Ovary (tissue), 3 donors: ENCODE results near the gene DBI.

ENCODE experiments used
- CTCF ChIP-seq, 3 donors: fragments of 450-650 bp in 2 of 3; fragments of 200-600 bp in 1 of 3; IDR thresholded peaks; one replicate each; pipeline versions ENCODE4 v1.5.1 to v1.8.0; 2016 to 2022; ENCODE audit warnings: antibody characterized with exemption in 3 of 3, mild to moderate bottlenecking in 1 of 3
- EP300 ChIP-seq: sonication (generic); formaldehyde crosslinking; IDR thresholded peaks from one replicate; pipeline ENCODE4 v1.6.1; 2017; ENCODE audit warnings: antibody characterized with exemption
- donor health status: DM: no; HTN: no; CAD: no.

- TF ChIP-seq EP300 (no peak), CTCF (IDR thresholded peaks at IDR 0.05) (no peak)
These were observed 38.4 kb downstream of the DBI start for GRCh38 chr2:119405151-119405550.
